Omental fat pad (tissue), 4 donors: ENCODE measurements around the gene RFX4. TPM values are rescaled to one million over a fixed set of nuclear protein-coding genes. Genes with fewer than 3 reads are reported as not detected.

ENCODE experiments used
- ATAC-seq: fragments of 150-250 bp; one replicate; pipeline ENCODE4 v1.9.1; 2016; ENCODE audit warnings: mild to moderate bottlenecking, moderate library complexity; ENCODE audit not compliant: low FRiP score
- DNase-seq: peaks from one replicate; pipeline ENCODE4 v3.0.0-alpha.2; 2019; ENCODE audit warnings: low spot score
- total RNA-seq, 4 donors: library from RNA; depleted of rRNA; stranded (reverse); fragments of >200 nt; gene quantifications; one replicate each; pipeline ENCODE4 v1.1.0, GENCODE V29; 2016
- TF ChIP-seq, protein P1 (sequence below), 3 donors: fragments of 450-650 bp; IDR thresholded peaks; one replicate each; pipeline ENCODE4 v1.5.1; 2016 to 2017; ENCODE audit warnings: antibody characterized with exemption in 3 of 3, mild to moderate bottlenecking in 3 of 3, moderate library complexity in 2 of 3

RFX4 gene
- total RNA-seq, 4 donors from 2014 or later, result not detected

DNA sequence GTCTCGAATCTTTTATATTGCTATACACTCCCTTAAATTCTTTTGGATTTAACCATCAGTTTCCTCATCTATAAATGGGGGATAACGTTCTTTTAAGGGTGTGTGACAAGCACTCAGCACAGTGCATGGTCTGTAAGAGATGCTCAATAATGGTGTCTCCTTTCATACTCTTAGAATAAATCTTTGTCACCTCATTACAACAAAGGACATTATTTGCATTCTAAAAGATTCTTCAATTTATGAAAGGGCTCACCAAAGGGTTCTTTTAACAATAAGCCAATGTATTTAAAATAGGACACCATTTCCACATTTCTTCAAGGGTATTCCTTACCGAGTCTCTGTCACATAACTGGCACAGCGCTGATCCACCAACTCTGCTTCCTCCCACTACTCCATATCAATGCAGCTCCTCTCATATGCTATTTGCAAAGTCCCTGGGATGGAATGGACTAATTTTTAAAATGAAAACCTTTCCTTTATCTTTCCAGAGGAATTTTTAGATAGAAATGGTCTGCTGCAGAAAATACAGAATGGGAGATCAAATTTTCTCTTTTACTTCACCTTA is 162.5 kb downstream of the RFX4 start:
- TF ChIP-seq, protein P1, sequence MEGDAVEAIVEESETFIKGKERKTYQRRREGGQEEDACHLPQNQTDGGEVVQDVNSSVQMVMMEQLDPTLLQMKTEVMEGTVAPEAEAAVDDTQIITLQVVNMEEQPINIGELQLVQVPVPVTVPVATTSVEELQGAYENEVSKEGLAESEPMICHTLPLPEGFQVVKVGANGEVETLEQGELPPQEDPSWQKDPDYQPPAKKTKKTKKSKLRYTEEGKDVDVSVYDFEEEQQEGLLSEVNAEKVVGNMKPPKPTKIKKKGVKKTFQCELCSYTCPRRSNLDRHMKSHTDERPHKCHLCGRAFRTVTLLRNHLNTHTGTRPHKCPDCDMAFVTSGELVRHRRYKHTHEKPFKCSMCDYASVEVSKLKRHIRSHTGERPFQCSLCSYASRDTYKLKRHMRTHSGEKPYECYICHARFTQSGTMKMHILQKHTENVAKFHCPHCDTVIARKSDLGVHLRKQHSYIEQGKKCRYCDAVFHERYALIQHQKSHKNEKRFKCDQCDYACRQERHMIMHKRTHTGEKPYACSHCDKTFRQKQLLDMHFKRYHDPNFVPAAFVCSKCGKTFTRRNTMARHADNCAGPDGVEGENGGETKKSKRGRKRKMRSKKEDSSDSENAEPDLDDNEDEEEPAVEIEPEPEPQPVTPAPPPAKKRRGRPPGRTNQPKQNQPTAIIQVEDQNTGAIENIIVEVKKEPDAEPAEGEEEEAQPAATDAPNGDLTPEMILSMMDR (IDR thresholded peaks at IDR 0.05), result no peak
- no peak for ATAC-seq
- no peak for DNase-seq

DNA sequence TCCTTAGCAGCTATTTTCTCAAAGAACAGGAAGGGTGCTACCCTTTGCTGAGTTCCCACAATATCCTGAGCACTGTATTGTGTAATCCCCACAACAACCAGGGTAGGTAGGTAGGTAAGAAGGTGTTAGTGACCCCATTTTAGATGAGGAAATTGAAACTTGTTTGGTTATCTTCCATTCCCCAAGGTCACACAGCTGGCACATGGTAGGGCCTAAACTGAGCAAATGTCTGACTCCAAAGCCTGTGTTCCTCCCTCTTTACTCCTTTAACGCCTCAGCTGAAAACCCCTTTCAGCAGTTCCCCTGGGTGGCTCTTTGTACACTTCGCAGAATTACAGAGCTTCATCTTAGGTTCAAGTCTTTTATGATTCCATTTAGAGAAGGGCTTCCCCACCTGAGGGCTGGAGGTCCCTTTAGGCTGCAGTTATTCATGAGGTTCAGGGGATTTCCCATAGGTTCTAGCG is 165.2 kb downstream of the RFX4 start:
- ATAC-seq (no peak), DNase-seq (no peak)
- TF ChIP-seq, protein P1 (IDR thresholded peaks at IDR 0.05), result no peak

DNA sequence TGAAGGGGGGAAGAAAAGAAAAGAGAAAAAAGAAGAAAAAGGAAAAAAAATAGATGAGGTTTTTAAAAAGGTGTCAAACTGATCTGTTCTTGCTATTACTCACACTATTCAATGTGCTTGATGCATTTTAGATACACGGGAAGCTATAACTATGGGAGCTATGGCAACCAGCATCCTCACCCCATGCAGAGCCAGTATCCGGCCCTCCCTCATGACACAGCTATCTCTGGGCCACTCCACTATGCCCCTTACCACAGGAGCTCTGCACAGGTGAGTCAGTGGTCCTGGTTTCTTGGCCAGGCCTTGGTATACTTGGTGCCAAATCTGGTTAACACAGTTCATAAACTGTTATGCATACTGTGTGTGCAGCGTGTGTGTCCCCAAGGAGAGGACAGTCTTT is 167.7 kb downstream of the RFX4 start:
- TF ChIP-seq, protein P1 (IDR thresholded peaks at IDR 0.05), result no peak
- no peak for ATAC-seq
- DNase-seq, result no peak

DNA sequence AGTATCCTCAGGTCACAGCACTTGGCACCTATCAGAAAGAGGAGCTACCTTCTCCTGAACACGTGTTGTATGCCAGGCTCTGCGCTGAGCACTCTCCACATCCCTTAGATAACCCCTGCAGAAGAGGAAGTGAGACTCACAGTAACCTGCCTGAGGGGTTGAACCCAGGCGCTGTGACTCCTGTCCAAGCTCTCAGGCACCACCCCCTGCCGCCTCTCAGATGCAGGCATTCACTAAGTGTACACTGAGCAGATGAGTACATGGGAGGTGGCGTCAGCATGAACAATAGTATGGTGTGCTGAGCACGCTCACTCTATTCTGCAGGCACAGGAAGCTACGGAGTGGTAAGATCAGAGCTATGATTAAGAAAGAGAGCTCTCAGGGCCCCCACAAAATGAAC is 170.7 kb downstream of the RFX4 start:
- no peak for DNase-seq
- no peak for ATAC-seq
- TF ChIP-seq, protein P1 (IDR thresholded peaks at IDR 0.05), result no peak

DNA sequence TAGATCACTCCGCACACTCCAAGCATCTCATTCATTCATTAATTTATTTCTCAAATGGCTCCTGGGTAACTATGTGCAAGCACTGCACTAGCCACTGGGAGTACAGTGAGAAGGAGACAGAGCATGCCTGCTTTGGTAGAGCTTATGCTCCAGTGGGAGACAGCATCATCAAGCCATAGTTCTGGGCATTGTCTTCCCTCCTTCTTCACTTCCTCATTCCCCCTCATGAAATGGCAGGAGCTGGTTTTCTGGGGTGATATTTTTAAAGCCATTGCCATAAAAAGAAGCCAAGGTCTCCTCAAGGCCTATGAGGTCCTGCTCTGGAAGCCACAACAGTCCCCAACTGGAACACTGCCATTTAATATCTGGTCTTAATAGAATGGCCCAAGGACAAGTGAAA is 171.5 kb downstream of the RFX4 start:
- TF ChIP-seq, protein P1 (IDR thresholded peaks at IDR 0.05), result no peak
- no peak for DNase-seq
- no peak for ATAC-seq

DNA sequence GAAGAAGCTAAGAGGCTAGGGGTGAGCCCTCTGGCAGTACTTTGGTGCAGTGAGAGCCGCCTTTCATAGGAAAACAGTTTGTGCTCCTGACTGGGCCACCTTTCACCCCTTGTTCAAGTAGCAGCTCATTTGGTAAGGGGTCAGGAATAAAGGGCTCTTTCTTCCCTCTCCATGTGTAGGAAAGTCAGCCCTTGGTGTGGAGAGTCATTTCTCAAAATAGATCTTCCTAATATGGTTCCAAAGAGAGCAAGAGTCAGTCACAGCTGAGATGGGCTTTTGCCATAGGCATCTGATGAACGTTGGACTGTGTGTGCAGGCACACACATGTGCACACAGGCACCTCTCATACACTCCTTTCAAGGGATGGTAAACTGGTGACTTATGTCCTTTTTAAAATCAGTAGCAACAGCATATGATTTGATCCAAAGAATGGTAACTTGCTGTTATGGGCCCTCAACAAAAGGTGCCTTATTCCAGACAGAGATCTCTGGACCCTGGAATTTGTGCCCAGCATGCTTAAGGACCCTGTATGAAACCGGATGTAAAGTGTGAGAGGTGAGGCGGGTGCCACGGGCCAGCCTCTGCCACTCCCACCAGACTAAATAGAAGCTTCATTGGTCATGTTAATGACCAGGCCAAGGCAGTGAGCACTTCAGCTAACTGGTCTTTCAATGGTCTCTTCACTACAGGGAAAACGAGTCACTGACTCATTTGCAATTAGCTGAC is 175.0 kb downstream of the RFX4 start:
- TF ChIP-seq, protein P1 (IDR thresholded peaks at IDR 0.05), result no peak
- ATAC-seq (peak; percentile 31), DNase-seq (no peak)
